Cardiac muscle cell (in vitro differentiated cells and primary cell): ENCODE data around the gene ALK. TPM values are rescaled to one million over a fixed set of nuclear protein-coding genes. Genes with fewer than 3 reads are reported as not detected.

Source experiments
- DNase-seq, 2 donors: peaks; one replicate each; pipeline versions ENCODE4 v3.0.0 to v3.0.0-alpha.2; 2010 to 2017; ENCODE audit warnings: low read depth in 1 of 2, low spot score in 1 of 2
- H3K27ac ChIP-seq: fragments of 200-600 bp; sonication (generic); 2 replicates; pipeline ENCODE4 v1.5.1; 2016
- H3K27me3 ChIP-seq: fragments of 200-600 bp; sonication (generic); 2 replicates; pipeline ENCODE4 v1.6.0; 2016; ENCODE audit warnings: control low read depth
- H3K36me3 ChIP-seq: fragments of 200-600 bp; sonication (generic); 2 replicates; pipeline ENCODE4 v1.5.1; 2016; ENCODE audit warnings: control low read depth
- H3K4me1 ChIP-seq: fragments of 200-600 bp; sonication (generic); 2 replicates; pipeline ENCODE4 v1.8.1; 2017; ENCODE audit warnings: low read depth, mild to moderate bottlenecking, mixed run types
- H3K4me3 ChIP-seq: fragments of 200-600 bp; sonication (generic); 2 replicates; pipeline ENCODE4 v1.5.1; 2016; ENCODE audit warnings: mild to moderate bottlenecking
- H3K9me3 ChIP-seq: fragments of 200-600 bp; sonication (generic); 2 replicates; pipeline ENCODE4 v1.5.1; 2017; ENCODE audit warnings: low read depth, mild to moderate bottlenecking, control low read depth
- polyA plus RNA-seq: library from polyadenylated mRNA; unstranded; fragments of >200 nt; fragmentation: Nextera tagmentation; extraction: Ambion mirVana; gene quantifications from 2 replicates; pipeline ENCODE4 v1.2.1, GENCODE V29; 2016
- total RNA-seq: library from RNA; depleted of rRNA; stranded (reverse); fragments of >200 nt; gene quantifications from 2 replicates; pipeline ENCODE4 v1.2.3, GENCODE V29; 2016
- TF ChIP-seq, protein P1 (sequence below): IDR thresholded peaks from 2 replicates; pipeline ENCODE4 v1.5.1; 2012; ENCODE audit warnings: low read depth, mild to moderate bottlenecking, low read length

The ALK gene
- total and polyA plus RNA-seq, 2 experiments from 2014 or later = 1.8 to 4.3 TPM

DNA sequence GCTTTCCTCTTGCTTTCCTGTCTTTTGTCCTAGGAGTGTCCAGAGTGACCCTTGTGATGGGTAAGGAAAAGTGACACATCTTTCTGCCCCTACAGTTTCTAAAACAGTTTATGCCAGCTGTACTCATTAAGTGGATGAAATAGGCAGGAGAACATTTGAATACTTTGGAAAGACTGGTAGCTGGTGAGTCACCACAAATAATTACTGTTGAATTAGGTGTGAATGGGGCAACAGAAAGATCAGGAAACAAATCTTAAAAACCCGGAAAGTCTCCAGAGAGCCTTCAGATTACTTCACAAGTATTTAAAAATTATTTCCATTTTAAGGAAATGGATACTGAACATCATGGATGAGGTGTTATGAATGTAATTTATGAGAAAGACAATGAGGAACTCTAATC lies 527.7 kb downstream of the ALK start:
- no peak overlapping the region for H3K27ac ChIP-seq
- H3K4me1 ChIP-seq = peaks cover 7% of the 10 kb centered on the region
- no peak overlapping the region for H3K4me3 ChIP-seq
- no peaks in the 10 kb centered on the region for H3K27me3 ChIP-seq
- H3K9me3 ChIP-seq = no peaks in the 10 kb centered on the region
- TF ChIP-seq, protein P1, sequence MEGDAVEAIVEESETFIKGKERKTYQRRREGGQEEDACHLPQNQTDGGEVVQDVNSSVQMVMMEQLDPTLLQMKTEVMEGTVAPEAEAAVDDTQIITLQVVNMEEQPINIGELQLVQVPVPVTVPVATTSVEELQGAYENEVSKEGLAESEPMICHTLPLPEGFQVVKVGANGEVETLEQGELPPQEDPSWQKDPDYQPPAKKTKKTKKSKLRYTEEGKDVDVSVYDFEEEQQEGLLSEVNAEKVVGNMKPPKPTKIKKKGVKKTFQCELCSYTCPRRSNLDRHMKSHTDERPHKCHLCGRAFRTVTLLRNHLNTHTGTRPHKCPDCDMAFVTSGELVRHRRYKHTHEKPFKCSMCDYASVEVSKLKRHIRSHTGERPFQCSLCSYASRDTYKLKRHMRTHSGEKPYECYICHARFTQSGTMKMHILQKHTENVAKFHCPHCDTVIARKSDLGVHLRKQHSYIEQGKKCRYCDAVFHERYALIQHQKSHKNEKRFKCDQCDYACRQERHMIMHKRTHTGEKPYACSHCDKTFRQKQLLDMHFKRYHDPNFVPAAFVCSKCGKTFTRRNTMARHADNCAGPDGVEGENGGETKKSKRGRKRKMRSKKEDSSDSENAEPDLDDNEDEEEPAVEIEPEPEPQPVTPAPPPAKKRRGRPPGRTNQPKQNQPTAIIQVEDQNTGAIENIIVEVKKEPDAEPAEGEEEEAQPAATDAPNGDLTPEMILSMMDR = no peak
- no peaks in the 10 kb centered on the region for H3K36me3 ChIP-seq
- no peak for DNase-seq

DNA sequence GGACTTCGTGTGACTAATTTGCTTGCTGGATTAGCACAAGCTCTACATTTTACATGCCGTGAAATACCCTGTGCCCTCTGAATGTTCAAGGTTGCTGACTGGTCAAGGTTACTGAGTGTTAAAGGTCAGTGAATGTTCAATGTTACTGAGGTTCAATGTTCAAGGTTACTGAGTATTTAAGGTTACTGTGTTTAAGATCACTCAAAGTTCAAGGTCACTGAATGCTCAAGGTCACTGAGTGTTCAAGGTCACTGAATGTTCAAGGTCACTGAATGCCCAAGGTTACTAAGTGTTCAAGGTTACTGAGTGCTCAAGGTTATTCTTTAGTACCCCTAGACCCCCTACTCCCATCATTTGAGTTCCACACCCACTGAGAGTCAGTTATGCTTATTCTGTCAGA lies 528.6 kb downstream of the ALK start:
- DNase-seq = no peak
- H3K27me3 ChIP-seq = no peaks in the 10 kb centered on the region
- no peak overlapping the region for H3K4me3 ChIP-seq
- TF ChIP-seq, protein P1 = no peak
- no peak overlapping the region for H3K27ac ChIP-seq
- H3K9me3 ChIP-seq = no peaks in the 10 kb centered on the region
- H3K4me1 ChIP-seq = peaks cover 10% of the 10 kb centered on the region
- H3K36me3 ChIP-seq = no peaks in the 10 kb centered on the region

DNA sequence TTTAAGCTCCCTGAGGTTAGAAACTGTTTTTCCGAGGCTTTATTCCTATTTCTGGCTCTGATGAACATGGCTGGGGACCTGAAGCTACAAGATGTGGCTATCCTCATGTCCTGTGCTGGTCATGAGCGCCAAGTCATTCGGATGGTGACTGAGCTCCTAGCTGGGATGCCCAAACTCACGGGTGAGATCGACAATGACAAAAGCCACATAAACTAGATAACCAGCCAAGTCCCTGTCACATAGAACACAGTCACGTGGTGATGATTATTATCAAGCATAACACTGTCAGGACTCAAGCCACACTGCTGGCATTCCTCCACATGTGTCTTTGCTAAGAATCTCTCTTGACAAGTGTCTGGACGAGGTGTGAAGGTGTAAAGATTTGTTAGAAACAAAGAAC lies 531.2 kb downstream of the ALK start:
- Histone ChIP-seq H3K27ac (no peak overlapping the region), H3K4me1 (peaks cover 11% of the 10 kb centered on the region), H3K4me3 (no peak overlapping the region), H3K9me3 (no peaks in the 10 kb centered on the region), H3K27me3 (no peaks in the 10 kb centered on the region), H3K36me3 (no peaks in the 10 kb centered on the region)
- TF ChIP-seq, protein P1 = no peak
- DNase-seq = peak in 1 of 2 donors; percentile 19

DNA sequence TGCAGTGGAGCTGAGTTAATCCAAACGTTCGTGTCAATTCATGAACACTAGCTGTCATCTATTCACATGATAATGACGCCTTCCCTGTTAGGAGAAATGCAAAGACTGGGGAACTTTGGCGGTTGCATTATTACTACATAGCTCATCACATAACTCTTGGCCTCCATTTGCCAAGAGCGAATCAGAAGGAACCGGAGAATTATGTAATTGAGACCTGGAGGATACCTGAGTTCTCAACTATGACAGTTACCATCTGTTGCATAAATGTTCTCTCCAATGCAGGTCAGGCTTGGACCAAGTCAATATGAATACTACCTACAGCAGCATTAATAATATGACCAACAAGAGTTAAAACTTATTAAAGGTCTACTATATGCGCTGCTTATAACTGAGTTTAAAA lies 531.7 kb downstream of the ALK start:
- no peaks in the 10 kb centered on the region for H3K9me3 ChIP-seq
- H3K4me1 ChIP-seq = peaks cover 11% of the 10 kb centered on the region
- TF ChIP-seq, protein P1 = no peak
- H3K4me3 ChIP-seq = no peak overlapping the region
- no peaks in the 10 kb centered on the region for H3K36me3 ChIP-seq
- H3K27ac ChIP-seq = no peak overlapping the region
- DNase-seq = no peak
- H3K27me3 ChIP-seq = no peaks in the 10 kb centered on the region

DNA sequence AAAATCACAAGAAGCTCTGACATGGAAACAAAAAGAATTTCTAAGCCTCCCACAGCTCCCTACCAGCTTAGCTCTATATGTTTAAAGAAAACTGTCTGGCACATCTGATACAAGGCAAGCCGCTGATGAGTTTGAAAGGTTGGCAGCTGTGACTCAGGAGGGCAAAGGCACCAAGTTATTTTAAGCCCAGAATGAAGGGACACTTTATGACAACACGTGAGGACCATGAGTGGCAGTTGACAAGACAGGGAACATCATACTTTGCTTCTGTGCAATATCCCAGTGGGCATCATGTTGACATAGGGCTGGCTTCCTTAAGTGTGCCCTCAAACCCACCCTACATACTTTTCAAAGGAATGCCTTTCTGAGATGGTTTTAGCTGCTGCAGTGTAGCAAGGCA lies 533.3 kb downstream of the ALK start:
- Histone ChIP-seq H3K27ac (no peak overlapping the region), H3K4me3 (no peak overlapping the region), H3K27me3 (no peaks in the 10 kb centered on the region), H3K9me3 (no peaks in the 10 kb centered on the region), H3K36me3 (no peaks in the 10 kb centered on the region), H3K4me1 (peaks cover 11% of the 10 kb centered on the region)
- TF ChIP-seq, protein P1 = no peak
- DNase-seq = no peak

DNA sequence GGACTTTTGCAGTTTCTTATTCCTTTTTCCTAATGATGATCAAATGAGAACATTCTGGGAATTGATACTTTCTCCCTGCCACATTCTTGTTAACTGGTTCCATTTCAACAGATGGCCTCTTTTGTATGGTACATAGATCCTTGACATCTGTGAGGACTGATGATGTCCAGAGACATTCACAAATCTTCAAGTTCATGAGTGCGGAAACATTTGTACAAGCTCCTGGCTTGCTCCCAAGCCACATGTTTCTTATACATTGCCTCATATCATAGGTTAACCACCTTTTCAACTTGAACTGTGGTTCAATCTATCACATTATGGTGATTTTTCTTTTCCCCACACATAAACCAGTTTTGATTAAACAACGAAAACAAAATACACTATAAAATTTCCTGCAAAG lies 538.9 kb downstream of the ALK start:
- peak; percentile 38 to 82 for DNase-seq
- Histone ChIP-seq H3K27ac (peak overlapping the region; percentile 20), H3K9me3 (no peaks in the 10 kb centered on the region), H3K4me1 (peaks cover 11% of the 10 kb centered on the region), H3K4me3 (no peak overlapping the region), H3K27me3 (no peaks in the 10 kb centered on the region), H3K36me3 (no peaks in the 10 kb centered on the region)
- TF ChIP-seq, protein P1 = no peak
